Uterus (tissue), 4 donors: Measurements from ENCODE around the gene NTNG1. TPM values are rescaled to one million over a fixed set of nuclear protein-coding genes. Genes with fewer than 3 reads are reported as not detected.

Source experiments
- DNase-seq, 2 donors: peaks; one replicate each; pipeline ENCODE4 v3.0.0-alpha.2; 2019 to 2020
- H3K27ac ChIP-seq, 2 donors: fragments of 200-600 bp; sonication (generic); 1 replicate in 1 of 2; 2 replicates in 1 of 2; pipeline ENCODE4 v1.5.1; 2016 to 2018
- H3K27me3 ChIP-seq, 2 donors: fragments of 200-600 bp; sonication (generic); one replicate each; pipeline ENCODE4 v1.5.1; 2018 to 2019; ENCODE audit warnings: control low read depth in 1 of 2
- H3K36me3 ChIP-seq, 2 donors: fragments of 200-600 bp; sonication (generic); one replicate each; pipeline ENCODE4 v1.5.1; 2019; ENCODE audit warnings: control low read depth in 1 of 2
- H3K4me1 ChIP-seq, 2 donors: fragments of 200-600 bp; sonication (generic); one replicate each; pipeline ENCODE4 v1.5.1; 2018 to 2019; ENCODE audit warnings: control low read depth in 1 of 2
- H3K4me3 ChIP-seq, 2 donors: fragments of 200-600 bp; sonication (generic); 1 replicate in 1 of 2; 2 replicates in 1 of 2; pipeline ENCODE4 v1.5.1; 2018 to 2019; ENCODE audit warnings: mild to moderate bottlenecking in 1 of 2
- H3K9me3 ChIP-seq, 2 donors: fragments of 200-600 bp; sonication (generic); one replicate each; pipeline ENCODE4 v1.5.1; 2019; ENCODE audit warnings: control low read depth in 1 of 2
- POLR2A ChIP-seq, 2 donors: fragments of 450-650 bp; IDR thresholded peaks; one replicate each; pipeline ENCODE4 v1.6.1; 2016; ENCODE audit warnings: antibody characterized with exemption in 2 of 2, mild to moderate bottlenecking in 1 of 2, moderate library complexity in 1 of 2
- intact Hi-C: fragments of 100-400 bp; cut with DNase I; formaldehyde crosslinking; loops from one replicate; pipeline ENCODE4 v1.15.1; 2023; ENCODE audit warnings: low total_unique reads
- total RNA-seq, 4 donors: library from RNA; depleted of rRNA in 3 of 4; stranded (reverse); fragments of >200 nt in 3 of 4; gene quantifications; one replicate each; pipeline versions ENCODE4 v1.1.0 to v1.2.4, GENCODE V29; 2014 to 2023
- TF ChIP-seq, protein P1 (sequence below), 4 experiments: fragments of 200-600 bp in 2 of 4; fragments of 450-650 bp in 2 of 4; sonication (generic) in 2 of 4; IDR thresholded peaks; one replicate each; pipeline ENCODE4 v1.5.1; 2016 to 2019; ENCODE audit warnings: antibody characterized with exemption in 4 of 4, mild to moderate bottlenecking in 2 of 4, moderate library complexity in 1 of 4
- donor health status: DM: yes; HTN: yes; CAD: no.

The NTNG1 gene
- total RNA-seq, 4 donors from 2014 or later: 1.2 to 11.9 TPM; not detected in 2

DNA sequence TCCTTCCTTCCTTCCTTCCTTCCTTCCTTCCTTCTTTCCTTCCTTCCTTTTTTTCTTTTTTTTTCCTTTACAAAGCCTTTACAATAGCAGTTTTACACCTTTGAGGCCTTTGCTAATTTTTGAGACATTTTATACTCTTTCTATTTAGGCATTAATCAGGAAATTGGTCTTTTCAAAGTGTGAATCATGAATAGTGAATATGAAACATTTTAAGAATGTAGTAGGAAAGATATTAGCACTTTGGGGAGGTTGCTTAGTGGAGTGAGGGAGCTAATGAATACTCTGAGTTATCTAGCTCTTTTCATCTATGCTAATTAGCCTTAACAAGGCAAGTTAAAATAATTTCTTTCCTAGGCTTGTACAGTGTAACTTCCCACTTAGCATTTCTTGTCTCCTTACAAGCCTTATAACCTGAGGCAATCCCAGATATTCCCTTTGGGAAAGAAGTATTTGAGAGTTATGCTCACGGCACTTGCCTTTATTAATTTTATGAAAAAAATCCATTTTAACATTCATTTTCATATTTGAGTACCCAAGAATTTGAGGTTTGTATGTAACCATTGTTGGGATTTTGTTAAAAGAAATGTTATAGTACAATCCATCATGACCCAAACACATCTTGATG is 122.6 kb downstream of the NTNG1 start:
- Histone ChIP-seq H3K36me3 (no peaks in the 10 kb centered on the region), H3K4me3 (no peak overlapping the region), H3K27me3 (no peaks in the 10 kb centered on the region), H3K9me3 (no peaks in the 10 kb centered on the region), H3K27ac (no peak overlapping the region), H3K4me1 (no peaks in the 10 kb centered on the region)
- intact Hi-C loops: no loop called here
- DNase-seq: no peak
- TF ChIP-seq POLR2A (IDR thresholded peaks at IDR 0.05): no peak
- TF ChIP-seq, protein P1, sequence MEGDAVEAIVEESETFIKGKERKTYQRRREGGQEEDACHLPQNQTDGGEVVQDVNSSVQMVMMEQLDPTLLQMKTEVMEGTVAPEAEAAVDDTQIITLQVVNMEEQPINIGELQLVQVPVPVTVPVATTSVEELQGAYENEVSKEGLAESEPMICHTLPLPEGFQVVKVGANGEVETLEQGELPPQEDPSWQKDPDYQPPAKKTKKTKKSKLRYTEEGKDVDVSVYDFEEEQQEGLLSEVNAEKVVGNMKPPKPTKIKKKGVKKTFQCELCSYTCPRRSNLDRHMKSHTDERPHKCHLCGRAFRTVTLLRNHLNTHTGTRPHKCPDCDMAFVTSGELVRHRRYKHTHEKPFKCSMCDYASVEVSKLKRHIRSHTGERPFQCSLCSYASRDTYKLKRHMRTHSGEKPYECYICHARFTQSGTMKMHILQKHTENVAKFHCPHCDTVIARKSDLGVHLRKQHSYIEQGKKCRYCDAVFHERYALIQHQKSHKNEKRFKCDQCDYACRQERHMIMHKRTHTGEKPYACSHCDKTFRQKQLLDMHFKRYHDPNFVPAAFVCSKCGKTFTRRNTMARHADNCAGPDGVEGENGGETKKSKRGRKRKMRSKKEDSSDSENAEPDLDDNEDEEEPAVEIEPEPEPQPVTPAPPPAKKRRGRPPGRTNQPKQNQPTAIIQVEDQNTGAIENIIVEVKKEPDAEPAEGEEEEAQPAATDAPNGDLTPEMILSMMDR (IDR thresholded peaks at IDR 0.05): no peak

DNA sequence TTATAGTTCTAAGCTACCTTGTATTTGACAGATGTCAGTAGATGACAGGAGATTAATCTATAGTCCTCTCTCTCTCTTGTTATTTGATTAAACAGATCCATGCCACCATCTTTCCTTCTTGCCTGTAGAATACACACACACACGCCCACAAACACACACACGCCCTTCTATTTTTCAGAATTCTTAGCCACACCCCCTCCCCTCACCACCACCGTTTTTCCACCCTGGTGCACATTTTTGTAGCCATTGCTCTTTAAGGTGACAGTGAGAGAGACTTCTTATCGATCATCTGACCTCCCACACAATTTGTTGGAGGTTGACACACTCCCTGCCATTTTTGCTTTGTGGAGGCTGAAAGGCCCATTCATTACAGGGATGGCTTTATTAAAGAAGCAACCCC is 123.2 kb downstream of the NTNG1 start:
- Histone ChIP-seq H3K27me3 (no peaks in the 10 kb centered on the region), H3K4me3 (no peak overlapping the region), H3K4me1 (no peaks in the 10 kb centered on the region), H3K27ac (no peak overlapping the region), H3K9me3 (no peaks in the 10 kb centered on the region), H3K36me3 (no peaks in the 10 kb centered on the region)
- no peak for DNase-seq
- intact Hi-C loops: no loop called here
- no peak for TF ChIP-seq POLR2A (IDR thresholded peaks at IDR 0.05)
- TF ChIP-seq, protein P1 (IDR thresholded peaks at IDR 0.05): no peak

DNA sequence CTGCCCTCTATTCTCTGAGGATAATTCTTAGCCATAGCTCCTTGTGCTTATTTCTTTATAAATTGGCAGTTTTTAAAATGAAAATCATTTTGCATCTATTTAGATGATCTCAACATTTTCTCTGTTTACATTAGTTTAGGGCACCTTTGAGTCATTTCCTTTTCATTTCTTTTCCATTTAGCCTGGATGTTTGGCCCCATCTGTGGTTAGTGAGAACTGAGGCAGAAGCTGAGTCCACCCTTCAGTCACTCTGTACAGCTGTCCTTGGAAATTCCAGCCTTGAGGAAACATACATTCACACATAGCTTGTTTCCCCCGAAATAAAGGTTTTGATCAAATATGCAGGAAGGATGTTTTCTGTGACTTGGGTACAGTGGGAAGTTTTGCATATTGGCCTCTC is 123.7 kb downstream of the NTNG1 start:
- Histone ChIP-seq H3K4me3 (no peak overlapping the region), H3K27me3 (no peaks in the 10 kb centered on the region), H3K27ac (no peak overlapping the region), H3K36me3 (no peaks in the 10 kb centered on the region), H3K4me1 (no peaks in the 10 kb centered on the region), H3K9me3 (no peaks in the 10 kb centered on the region)
- DNase-seq: no peak
- intact Hi-C loops: no loop called here
- TF ChIP-seq POLR2A (IDR thresholded peaks at IDR 0.05): no peak

DNA sequence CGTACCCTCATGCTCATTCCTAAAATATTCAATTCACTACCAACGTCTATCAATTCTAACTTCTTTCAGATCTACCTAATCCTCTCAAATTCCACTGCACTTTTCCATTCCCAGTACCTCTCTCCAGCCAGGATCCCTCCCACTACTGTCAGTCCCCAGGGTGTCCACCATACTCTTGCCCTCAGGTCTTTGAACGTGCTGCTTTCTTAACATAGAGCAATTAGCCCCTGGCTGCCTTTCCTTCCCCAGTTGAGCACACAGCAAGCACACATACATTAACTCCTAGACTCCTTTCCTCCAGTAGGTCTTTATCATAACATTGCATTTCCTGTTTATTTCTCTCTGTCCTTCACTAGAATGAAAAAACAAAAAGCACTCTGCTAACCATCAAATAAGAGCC is 126.7 kb downstream of the NTNG1 start:
- H3K27me3 ChIP-seq: no peaks in the 10 kb centered on the region
- H3K4me3 ChIP-seq: no peak overlapping the region
- TF ChIP-seq POLR2A (IDR thresholded peaks at IDR 0.05): no peak
- TF ChIP-seq, protein P1 (IDR thresholded peaks at IDR 0.05): no peak
- H3K36me3 ChIP-seq: no peaks in the 10 kb centered on the region
- H3K27ac ChIP-seq: no peak overlapping the region
- H3K4me1 ChIP-seq: no peaks in the 10 kb centered on the region
- no peaks in the 10 kb centered on the region for H3K9me3 ChIP-seq
- no peak for DNase-seq
- intact Hi-C loops: no loop called here

DNA sequence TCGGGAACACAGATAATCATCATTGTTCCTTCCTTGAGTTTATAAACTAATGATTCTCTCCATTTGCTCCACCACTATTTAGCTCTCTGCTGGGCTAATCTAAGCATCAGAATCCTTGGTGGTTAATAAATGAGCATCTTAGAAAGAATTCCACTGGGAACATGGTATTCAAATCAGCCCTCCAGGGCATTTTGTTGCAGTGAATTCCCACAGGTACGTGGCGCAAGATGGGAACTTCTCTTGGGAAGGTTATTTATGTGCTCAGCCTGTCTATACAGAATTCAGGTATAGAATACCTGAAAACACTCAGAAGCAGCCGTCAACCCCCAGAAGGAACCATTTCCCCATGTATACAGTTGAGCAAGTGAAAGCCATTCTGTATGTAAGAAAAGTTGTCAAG is 131.5 kb downstream of the NTNG1 start:
- DNase-seq: no peak
- Histone ChIP-seq H3K4me1 (no peaks in the 10 kb centered on the region), H3K9me3 (no peaks in the 10 kb centered on the region), H3K36me3 (no peaks in the 10 kb centered on the region), H3K4me3 (no peak overlapping the region), H3K27me3 (no peaks in the 10 kb centered on the region), H3K27ac (no peak overlapping the region)
- TF ChIP-seq POLR2A (IDR thresholded peaks at IDR 0.05): no peak
- TF ChIP-seq, protein P1 (IDR thresholded peaks at IDR 0.05): no peak
- intact Hi-C loops: no loop called here

DNA sequence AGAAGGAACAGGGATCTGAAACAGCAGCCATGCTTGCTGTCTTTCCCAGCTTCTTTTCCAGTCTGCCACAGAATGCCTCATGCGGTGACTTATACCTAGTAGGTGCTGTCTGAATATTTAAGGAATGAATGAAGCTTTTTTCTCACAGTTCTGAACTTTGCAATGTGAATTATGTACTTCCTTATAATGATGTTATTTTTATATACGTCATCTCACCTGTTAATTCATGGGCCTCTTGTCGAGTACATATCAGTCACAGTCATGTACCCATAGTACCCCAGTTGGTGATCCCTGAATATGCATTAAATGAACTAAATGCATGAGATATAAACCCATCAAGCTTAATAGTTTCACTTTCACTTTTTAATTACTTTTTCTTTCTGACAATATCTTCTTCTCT is 132.7 kb downstream of the NTNG1 start:
- no peak for TF ChIP-seq POLR2A (IDR thresholded peaks at IDR 0.05)
- TF ChIP-seq, protein P1 (IDR thresholded peaks at IDR 0.05): no peak
- Histone ChIP-seq H3K27me3 (no peaks in the 10 kb centered on the region), H3K36me3 (no peaks in the 10 kb centered on the region), H3K27ac (no peak overlapping the region), H3K4me3 (no peak overlapping the region), H3K9me3 (no peaks in the 10 kb centered on the region), H3K4me1 (no peaks in the 10 kb centered on the region)
- intact Hi-C loops: no loop called here
- no peak for DNase-seq
